ENCODE measurements around the gene SLC1A4. TPM values are rescaled to one million over a fixed set of nuclear protein-coding genes. Genes with fewer than 3 reads are reported as not detected.

The SLC1A4 gene
- total and polyA plus RNA-seq, 10 of the 15 experiments (the other 5 are each of a cell fraction or from before 2014, with no cell fraction given): 10.8 to 43.2 (median 27.7) TPM

DNA sequence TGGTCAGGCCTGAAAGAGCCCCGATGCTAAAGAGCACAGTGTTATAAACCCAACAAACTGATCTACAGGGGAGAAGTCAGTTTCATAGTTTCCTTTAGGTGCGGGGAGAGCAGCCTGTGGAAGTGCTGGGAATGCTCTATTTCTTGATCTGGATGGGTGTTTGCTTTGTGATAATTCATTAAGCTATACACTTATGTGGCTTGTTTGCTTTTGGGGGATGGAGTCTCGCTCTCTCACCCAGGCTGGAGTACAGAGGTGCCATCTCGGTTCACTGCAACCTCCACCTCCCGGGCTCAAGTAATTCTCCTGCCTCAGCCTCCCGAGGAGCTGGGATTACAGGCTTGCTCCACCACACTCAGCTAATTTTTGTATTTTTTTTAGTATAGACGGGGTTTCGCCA, 37.0 kb downstream of the SLC1A4 start (continued):
- no peak for TF ChIP-seq NR2C1 (IDR thresholded peaks at IDR 0.05)

DNA sequence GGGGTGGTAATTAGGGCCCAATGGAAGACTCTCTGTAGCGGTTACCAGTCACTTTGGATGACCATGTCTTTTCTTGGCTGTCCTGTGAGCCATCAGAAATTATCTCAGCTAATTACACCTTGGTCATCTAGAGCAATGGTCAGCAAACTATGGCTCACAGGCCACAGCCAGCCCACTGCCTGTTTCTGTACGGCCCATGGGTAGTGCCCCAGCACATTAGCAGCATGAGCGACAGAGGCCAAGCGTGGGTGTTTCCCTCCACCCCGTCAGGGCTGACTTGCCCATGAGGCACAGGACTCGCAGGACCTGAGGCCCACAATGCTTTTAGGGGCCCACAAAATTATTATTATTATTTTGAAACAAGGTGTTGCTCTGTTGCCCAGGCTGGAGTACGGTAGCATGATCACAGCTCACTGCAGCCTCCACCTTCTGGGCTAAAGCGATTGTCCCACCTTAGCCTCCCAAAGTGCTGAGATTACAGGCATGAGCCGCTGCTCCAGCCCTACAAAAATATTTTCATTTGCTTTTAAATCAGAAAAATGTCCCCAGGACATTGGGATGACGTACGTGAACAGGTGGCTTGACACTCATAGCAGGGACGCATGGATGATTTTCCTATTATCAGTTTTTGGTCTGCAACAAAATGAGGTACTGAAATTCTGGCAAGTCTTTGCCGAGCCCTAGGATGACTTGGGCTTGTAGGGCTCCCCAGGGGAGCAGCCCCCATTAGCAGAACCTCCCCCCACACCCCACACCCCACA, 37.7 kb downstream of the SLC1A4 start:
- Histone ChIP-seq H3K4me3 (no peak overlapping the region), H3K9me3 (replicated peaks; ENCODE audit: control insufficient read depth, insufficient read depth, low read length) (no peaks in the 10 kb centered on the region), H2AFZ (ENCODE audit: control insufficient read depth, low read depth, low read length) (no peak overlapping the region), H4K20me1 (ENCODE audit: control insufficient read depth, insufficient read depth) (no peaks in the 10 kb centered on the region), H3K4me2 (ENCODE audit: control insufficient read depth, insufficient read depth) (peak overlapping the region; percentile 47; the same call in 1 of the 2 replicates), H3K9ac (ENCODE audit: control insufficient read depth, insufficient read depth, low read length) (no peak overlapping the region), H3K4me1 (ENCODE audit: control insufficient read depth, insufficient read depth, low read length) (peaks cover 53% of the 10 kb centered on the region), H3K36me3 (ENCODE audit: control insufficient read depth in 2 of 2, insufficient read depth in 2 of 2, low read length in 1 of 2) (no peaks in the 10 kb centered on the region; a peak in 2 of 4 replicates), H3K27ac (ENCODE audit: control insufficient read depth, insufficient read depth) (no peak overlapping the region), H3K27me3 (replicated peaks in 1 of 2; ENCODE audit: control insufficient read depth in 2 of 2, insufficient read depth in 2 of 2, low read length in 1 of 2) (no peaks in the 10 kb centered on the region), H3K79me2 (ENCODE audit: control insufficient read depth, insufficient read depth, low read length) (no peaks in the 10 kb centered on the region)
- ATAC-seq (peak; percentile 71), DNase-seq (ENCODE audit: low read depth, low spot score) (no peak), FAIRE-seq (no peak)
- WGBS (ENCODE audit: insufficient coverage, insufficient replicate concordance, low lambda C conversion rate, missing lambda C conversion rate): 83% methylated on average over 13 of the region's 13 CpGs
- intact Hi-C loops (cut with micrococcal nuclease; ENCODE audit: unreplicated experiment): no loop called here
- RAD21 ChIA-PET (ENCODE audit: unreplicated experiment): interaction anchor here (1.1 to 1.7 kb wide), 2 partner anchors 33 to 89 kb away, joined by 3 to 4 read pairs; no protein-coding TSS in a partner anchor
- no TSS peak for BruUV-seq (replicated peaks)
- SMC1A ChIA-PET (ENCODE audit: uncharacterized antibody, unreplicated experiment): interaction anchor here (1.2 to 3.0 kb wide), 6 partner anchors 10 to 112 kb away, joined by 3 to 9 read pairs (median 7); no protein-coding TSS in a partner anchor
- CTCF ChIA-PET: interaction anchor here (0.8 to 9.9 kb wide), 5 partner anchors 9 to 110 kb away, joined by 3 to 119 read pairs (median 5); partner anchors contain the start of gene CEP68
- in situ Hi-C loops (cut with MboI): no loop called here
- POLR2A ChIA-PET: no interaction called here
- TF ChIP-seq SIN3A (IDR thresholded peaks at IDR 0.05; ENCODE audit: low read depth, low read length): no peak
- no peak for TF ChIP-seq EZH2 (IDR thresholded peaks at IDR 0.05; ENCODE audit: borderline replicate concordance, control insufficient read depth, low read depth, low read length)
- peak; percentile 72; the same call in 1 of the 2 replicates for TF ChIP-seq PAX5 (IDR thresholded peaks at IDR 0.05; ENCODE audit: borderline replicate concordance, low read depth, low read length)
- TF ChIP-seq WRNIP1 (IDR thresholded peaks at IDR 0.05; ENCODE audit: borderline replicate concordance, low read depth, low read length): no peak
- TF ChIP-seq TCF12 (IDR thresholded peaks at IDR 0.05; ENCODE audit: low read depth, low read length): peak; percentile 69; the same call in 1 of the 2 replicates
- TF ChIP-seq ESRRA (IDR thresholded peaks at IDR 0.05; ENCODE audit: low read length): no peak
- no peak for TF ChIP-seq SUPT20H (IDR thresholded peaks at IDR 0.05; ENCODE audit: borderline replicate concordance, control insufficient read depth, low read depth, low read length)
- TF ChIP-seq, protein P1, sequence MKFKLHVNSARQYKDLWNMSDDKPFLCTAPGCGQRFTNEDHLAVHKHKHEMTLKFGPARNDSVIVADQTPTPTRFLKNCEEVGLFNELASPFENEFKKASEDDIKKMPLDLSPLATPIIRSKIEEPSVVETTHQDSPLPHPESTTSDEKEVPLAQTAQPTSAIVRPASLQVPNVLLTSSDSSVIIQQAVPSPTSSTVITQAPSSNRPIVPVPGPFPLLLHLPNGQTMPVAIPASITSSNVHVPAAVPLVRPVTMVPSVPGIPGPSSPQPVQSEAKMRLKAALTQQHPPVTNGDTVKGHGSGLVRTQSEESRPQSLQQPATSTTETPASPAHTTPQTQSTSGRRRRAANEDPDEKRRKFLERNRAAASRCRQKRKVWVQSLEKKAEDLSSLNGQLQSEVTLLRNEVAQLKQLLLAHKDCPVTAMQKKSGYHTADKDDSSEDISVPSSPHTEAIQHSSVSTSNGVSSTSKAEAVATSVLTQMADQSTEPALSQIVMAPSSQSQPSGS (IDR thresholded peaks at IDR 0.05; ENCODE audit: low read length): 0 out of 2 replicates have a peak, but pooled peaks have one; percentile 25
- TF ChIP-seq SIX5 (IDR thresholded peaks at IDR 0.05; ENCODE audit: low read depth, low read length, severe bottlenecking): no peak
- TF ChIP-seq CREM (IDR thresholded peaks at IDR 0.05; ENCODE audit: low read depth): peak; percentile 41; the same call in 1 of the 2 replicates
- TF ChIP-seq SPI1 (IDR thresholded peaks at IDR 0.05; ENCODE audit: borderline replicate concordance, insufficient read depth, low read depth, low read length): peak; percentile 52; the same call in 1 of the 2 replicates
- TF ChIP-seq, protein P2, sequence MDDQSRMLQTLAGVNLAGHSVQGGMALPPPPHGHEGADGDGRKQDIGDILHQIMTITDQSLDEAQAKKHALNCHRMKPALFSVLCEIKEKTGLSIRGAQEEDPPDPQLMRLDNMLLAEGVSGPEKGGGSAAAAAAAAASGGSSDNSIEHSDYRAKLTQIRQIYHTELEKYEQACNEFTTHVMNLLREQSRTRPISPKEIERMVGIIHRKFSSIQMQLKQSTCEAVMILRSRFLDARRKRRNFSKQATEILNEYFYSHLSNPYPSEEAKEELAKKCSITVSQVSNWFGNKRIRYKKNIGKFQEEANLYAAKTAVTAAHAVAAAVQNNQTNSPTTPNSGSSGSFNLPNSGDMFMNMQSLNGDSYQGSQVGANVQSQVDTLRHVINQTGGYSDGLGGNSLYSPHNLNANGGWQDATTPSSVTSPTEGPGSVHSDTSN (IDR thresholded peaks at IDR 0.05; ENCODE audit: insufficient replicate concordance, low read depth, low read length): peak; percentile 44
- no peak for TF ChIP-seq POLR2AphosphoS2 (IDR thresholded peaks at IDR 0.05; ENCODE audit: low read depth, low read length)

Measured in GM12878 (cell line).